ENCODE results near the gene PSMD3.

The PSMD3 gene

DNA sequence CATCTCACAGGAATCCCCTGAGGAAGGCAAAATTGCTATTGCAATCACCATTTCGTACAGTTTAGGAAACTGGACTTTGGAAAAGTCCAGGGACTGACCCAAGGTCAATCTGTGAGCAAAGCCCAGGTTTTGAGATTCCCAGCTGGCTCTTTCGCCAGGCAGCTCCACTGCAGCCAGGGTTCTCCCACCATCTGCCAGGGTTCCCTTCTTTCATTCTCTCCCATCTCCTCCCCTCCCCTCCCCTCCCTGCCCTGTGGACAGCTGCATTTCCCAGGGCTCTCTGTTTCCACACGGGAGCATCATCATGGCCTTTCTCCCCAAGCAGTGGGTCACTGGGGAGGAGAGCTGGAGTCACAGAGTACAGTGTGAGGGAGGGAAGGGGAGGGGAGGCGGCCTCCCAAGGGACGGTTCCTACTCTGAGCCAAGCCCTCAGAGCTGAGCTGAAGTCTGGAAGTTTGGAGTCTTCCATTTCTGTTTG, 29.7 kb upstream of the PSMD3 start:
- no peak overlapping the region for H3K4me3 ChIP-seq (ENCODE audit: control insufficient read depth, low read depth, low read length)
- no peak for DNase-seq (ENCODE audit: low read depth)
- TF ChIP-seq, protein P1, sequence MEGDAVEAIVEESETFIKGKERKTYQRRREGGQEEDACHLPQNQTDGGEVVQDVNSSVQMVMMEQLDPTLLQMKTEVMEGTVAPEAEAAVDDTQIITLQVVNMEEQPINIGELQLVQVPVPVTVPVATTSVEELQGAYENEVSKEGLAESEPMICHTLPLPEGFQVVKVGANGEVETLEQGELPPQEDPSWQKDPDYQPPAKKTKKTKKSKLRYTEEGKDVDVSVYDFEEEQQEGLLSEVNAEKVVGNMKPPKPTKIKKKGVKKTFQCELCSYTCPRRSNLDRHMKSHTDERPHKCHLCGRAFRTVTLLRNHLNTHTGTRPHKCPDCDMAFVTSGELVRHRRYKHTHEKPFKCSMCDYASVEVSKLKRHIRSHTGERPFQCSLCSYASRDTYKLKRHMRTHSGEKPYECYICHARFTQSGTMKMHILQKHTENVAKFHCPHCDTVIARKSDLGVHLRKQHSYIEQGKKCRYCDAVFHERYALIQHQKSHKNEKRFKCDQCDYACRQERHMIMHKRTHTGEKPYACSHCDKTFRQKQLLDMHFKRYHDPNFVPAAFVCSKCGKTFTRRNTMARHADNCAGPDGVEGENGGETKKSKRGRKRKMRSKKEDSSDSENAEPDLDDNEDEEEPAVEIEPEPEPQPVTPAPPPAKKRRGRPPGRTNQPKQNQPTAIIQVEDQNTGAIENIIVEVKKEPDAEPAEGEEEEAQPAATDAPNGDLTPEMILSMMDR (IDR thresholded peaks at IDR 0.05; ENCODE audit: control insufficient read depth, insufficient read depth, low read depth, low read length, missing control alignments) = no peak

DNA sequence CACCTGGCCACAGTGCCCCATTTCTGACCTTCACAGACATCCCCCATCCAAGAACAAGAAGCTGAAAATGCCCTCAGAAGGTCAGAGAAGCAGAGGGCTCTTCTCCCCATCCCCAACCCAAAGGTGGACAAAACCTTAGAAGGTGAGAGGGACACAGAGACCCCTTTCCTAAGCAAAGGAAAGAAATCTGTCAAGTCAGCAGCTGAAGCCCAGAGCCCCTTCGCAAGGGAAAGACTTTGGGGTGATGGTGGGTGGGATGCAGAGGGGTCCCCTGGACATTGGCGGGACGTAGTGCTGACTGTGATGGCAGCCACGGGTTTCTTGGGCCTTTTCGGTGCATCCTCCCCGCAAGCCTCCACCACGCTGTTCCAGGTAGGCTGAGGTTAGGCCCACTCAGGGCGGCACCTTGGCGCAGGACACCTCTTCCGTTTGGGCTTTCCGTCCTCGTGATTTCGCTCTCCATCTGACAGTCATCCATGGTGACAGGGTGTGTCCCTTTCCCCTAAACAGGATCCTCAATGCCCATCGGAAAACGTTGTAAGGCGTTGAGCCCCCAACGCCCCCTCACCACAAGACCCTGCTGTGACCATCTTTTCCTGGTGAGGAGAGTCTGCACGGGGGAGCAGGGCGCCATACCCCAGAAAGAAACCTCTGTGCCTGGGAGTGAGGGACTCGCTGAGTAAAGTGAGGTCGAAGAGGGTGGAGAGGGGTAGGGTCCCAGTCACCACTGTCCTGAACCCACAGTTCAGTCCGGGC, 28.5 kb upstream of the PSMD3 start:
- DNase-seq (ENCODE audit: low read depth) = no peak
- TF ChIP-seq, protein P1 (IDR thresholded peaks at IDR 0.05; ENCODE audit: control insufficient read depth, insufficient read depth, low read depth, low read length, missing control alignments) = no peak
- peak overlapping the region; percentile 48 for H3K4me3 ChIP-seq (ENCODE audit: control insufficient read depth, low read depth, low read length)

DNA sequence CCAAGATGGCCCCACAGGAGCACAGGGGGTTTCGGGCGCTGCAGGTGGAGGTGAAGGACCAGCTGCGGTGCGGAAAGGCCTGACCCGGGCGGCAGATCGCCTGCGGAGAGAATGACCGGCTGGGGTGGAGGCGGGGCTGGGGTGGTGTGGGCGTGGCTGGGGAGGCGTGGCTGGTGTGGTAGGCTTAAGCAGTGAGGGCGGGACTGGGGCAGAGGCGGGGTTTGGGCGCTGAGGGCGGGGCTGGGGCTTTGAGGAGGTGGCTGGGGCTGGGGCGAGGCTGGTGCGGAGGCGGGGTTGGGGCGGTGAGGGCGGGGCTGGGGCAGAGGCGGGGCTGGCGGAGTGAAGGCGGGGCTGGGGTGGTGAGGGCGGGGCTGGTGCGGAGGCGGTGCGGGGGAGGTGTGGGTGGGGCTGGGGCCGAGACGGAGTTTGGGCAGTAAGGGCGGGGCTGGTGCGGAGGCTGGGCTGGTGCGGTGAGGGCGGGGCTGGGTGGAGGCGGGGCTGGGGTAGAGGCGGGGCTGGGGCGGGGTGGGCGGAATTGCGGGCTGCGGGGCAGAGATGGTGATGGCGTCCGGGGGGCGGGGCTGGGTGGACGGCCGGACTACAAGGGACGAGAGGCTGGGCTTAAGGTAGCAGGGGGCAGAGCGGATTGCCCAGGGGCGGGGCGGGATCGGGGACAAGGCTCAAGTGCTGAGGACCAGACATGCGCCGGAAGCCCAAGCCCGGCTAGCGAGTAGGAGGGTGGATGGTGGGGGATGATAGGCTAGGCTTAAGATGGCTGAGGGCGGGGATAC, 27.7 kb upstream of the PSMD3 start:
- TF ChIP-seq, protein P1 (IDR thresholded peaks at IDR 0.05; ENCODE audit: control insufficient read depth, insufficient read depth, low read depth, low read length, missing control alignments) = no peak
- peak; percentile 69 for DNase-seq (ENCODE audit: low read depth)
- peak overlapping the region; percentile 48 for H3K4me3 ChIP-seq (ENCODE audit: control insufficient read depth, low read depth, low read length)

DNA sequence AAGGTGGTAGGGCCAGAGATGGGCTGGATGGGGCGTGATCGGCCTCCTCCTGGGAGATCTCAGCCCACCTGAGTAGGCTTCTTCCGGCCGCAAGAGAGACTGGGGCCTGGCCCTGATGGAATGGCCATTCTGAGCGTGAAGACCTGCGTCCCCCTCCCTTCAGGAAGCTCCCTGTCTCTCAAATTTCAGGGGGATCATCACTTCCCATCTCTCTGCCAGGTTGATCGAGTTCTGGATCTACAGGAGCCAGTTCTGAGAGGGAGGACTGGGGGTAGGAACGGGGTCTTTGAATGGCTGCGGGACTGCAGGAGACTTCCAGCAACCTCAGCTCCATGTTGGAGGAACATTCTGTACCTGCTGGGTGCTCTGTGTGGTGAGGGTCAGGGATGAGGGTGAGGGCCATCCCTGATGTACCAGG, 27.1 kb upstream of the PSMD3 start:
- TF ChIP-seq, protein P1 (IDR thresholded peaks at IDR 0.05; ENCODE audit: control insufficient read depth, insufficient read depth, low read depth, low read length, missing control alignments) = no peak
- H3K4me3 ChIP-seq (ENCODE audit: control insufficient read depth, low read depth, low read length) = peak overlapping the region; percentile 46
- DNase-seq (ENCODE audit: low read depth) = no peak

DNA sequence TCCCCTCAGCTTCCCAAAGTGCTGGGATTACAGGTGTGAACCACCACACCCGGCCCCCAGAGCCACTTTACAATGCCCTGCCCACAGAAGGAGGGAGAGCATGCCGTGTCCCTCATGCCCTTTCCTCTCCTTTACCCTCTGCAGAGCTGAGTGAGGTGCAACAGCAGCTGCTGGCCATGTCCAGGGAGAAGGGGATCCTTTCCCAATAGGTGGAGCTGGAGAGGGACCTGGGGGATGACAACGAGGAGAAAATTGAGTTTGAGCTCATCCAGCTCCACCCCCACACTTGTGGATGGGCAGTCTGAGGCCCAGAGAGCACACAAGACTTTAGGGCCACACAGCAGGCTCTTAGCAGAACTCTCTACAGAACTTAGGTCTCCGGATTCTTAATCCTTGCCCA, 25.7 kb upstream of the PSMD3 start:
- no peak overlapping the region for H3K4me3 ChIP-seq (ENCODE audit: control insufficient read depth, low read depth, low read length)
- TF ChIP-seq, protein P1 (IDR thresholded peaks at IDR 0.05; ENCODE audit: control insufficient read depth, insufficient read depth, low read depth, low read length, missing control alignments) = no peak
- DNase-seq (ENCODE audit: low read depth) = no peak

DNA sequence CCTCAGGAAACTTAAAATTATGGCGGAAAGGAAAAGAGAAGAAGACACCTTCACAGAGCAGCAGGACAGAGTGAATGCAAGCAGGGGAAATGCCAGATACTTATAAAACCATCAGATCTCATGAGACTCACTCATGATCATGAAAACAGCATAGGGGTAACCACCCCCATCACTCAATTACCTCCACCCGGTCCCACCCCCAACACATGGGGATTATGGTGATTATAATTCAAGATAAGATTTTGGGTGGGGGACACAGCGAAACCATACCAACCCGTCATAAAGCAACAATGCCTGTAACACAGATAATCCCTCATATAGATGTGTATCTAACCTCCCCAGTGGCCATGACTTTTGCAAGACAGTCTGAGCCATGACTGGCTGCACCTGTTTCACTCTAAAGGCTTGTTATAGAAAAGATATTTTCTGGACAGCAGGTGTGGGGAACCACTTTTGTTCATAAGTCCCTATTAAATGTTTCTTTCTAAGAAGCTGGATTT, 24.8 kb upstream of the PSMD3 start:
- no peak overlapping the region for H3K4me3 ChIP-seq (ENCODE audit: control insufficient read depth, low read depth, low read length)
- DNase-seq (ENCODE audit: low read depth) = no peak
- TF ChIP-seq, protein P1 (IDR thresholded peaks at IDR 0.05; ENCODE audit: control insufficient read depth, insufficient read depth, low read depth, low read length, missing control alignments) = no peak

All from AG09309 (cell line).